Liver (tissue), 9 donors: ENCODE measurements around the gene SEC14L5. TPM values are rescaled to one million over a fixed set of nuclear protein-coding genes. Genes with fewer than 3 reads are reported as not detected.

Source experiments
- DNase-seq: peaks from one replicate; pipeline ENCODE4 v3.0.0-alpha.2; 2017; ENCODE audit warnings: low spot score
- H3K27ac ChIP-seq, 2 donors: one replicate each; pipeline ENCODE4 v1.7.0; 2013; ENCODE audit warnings: inconsistent platforms in 2 of 2, low read length in 2 of 2, control low read depth in 1 of 2, low read depth in 1 of 2, mild to moderate bottlenecking in 1 of 2
- H3K27me3 ChIP-seq, 4 donors: one replicate each; pipeline versions ENCODE4 v1.6.1 to v1.7.0; 2013; ENCODE audit warnings: low read length in 3 of 4, inconsistent platforms in 1 of 4, mild to moderate bottlenecking in 1 of 4, moderate library complexity in 1 of 4; ENCODE audit not compliant: control insufficient read depth in 4 of 4, insufficient read depth in 4 of 4
- H3K36me3 ChIP-seq, 4 donors: one replicate each; pipeline versions ENCODE4 v1.6.1 to v1.7.0; 2013; ENCODE audit warnings: low read length in 3 of 4, mild to moderate bottlenecking in 3 of 4, low read depth in 1 of 4, moderate library complexity in 1 of 4; ENCODE audit not compliant: control insufficient read depth in 4 of 4, insufficient read depth in 3 of 4
- H3K4me1 ChIP-seq, 4 donors: one replicate each; pipeline versions ENCODE4 v1.6.1 to v1.7.0; 2013; ENCODE audit warnings: low read length in 3 of 4, mild to moderate bottlenecking in 3 of 4, moderate library complexity in 1 of 4; ENCODE audit not compliant: control insufficient read depth in 4 of 4, insufficient read depth in 4 of 4
- H3K4me3 ChIP-seq, 3 donors: one replicate each; pipeline versions ENCODE4 v1.6.1 to v1.7.0; 2013; ENCODE audit warnings: low read length in 3 of 3, control low read depth in 1 of 3, low read depth in 1 of 3, mild to moderate bottlenecking in 1 of 3
- H3K9ac ChIP-seq, 2 donors: one replicate each; pipeline ENCODE4 v1.7.0; 2013; ENCODE audit warnings: low read length in 2 of 2, mild to moderate bottlenecking in 2 of 2, moderate library complexity in 2 of 2, control low read depth in 1 of 2, low read depth in 1 of 2
- H3K9me3 ChIP-seq, 4 donors: one replicate each; pipeline versions ENCODE4 v1.6.1 to v1.7.0; 2013; ENCODE audit warnings: low read length in 3 of 4; ENCODE audit not compliant: control insufficient read depth in 4 of 4
- CTCF ChIP-seq: fragments of 150-350 bp; IDR thresholded peaks from 2 replicates; pipeline ENCODE4 v1.5.1; 2017; ENCODE audit warnings: improper control_type of control experiment, low read depth, low read length; ENCODE audit not compliant: missing input control
- EGR1 ChIP-seq, 2 donors: IDR thresholded peaks; 2 replicates each; pipeline ENCODE4 v1.6.1; 2016 to 2018; ENCODE audit warnings: antibody characterized with exemption in 2 of 2, low read depth in 2 of 2
- FOXA1 ChIP-seq: IDR thresholded peaks from 2 replicates; pipeline ENCODE4 v1.6.1; 2016; ENCODE audit warnings: antibody characterized with exemption
- FOXA2 ChIP-seq: IDR thresholded peaks from 2 replicates; pipeline ENCODE4 v1.6.1; 2016; ENCODE audit warnings: antibody characterized with exemption
- GABPA ChIP-seq, 2 donors: IDR thresholded peaks in 1 of 2; conservative IDR thresholded peaks in 1 of 2; 2 replicates each; pipeline ENCODE4 v1.6.1; 2016; ENCODE audit warnings: antibody characterized with exemption in 2 of 2, mild to moderate bottlenecking in 1 of 2, moderate library complexity in 1 of 2
- HNF4A ChIP-seq, 2 donors: conservative IDR thresholded peaks; 2 replicates each; pipeline ENCODE4 v1.6.1; 2016; ENCODE audit warnings: antibody characterized with exemption in 2 of 2, mild to moderate bottlenecking in 2 of 2
- JUND ChIP-seq, 2 donors: IDR thresholded peaks; 2 replicates each; pipeline ENCODE4 v1.6.1; 2016; ENCODE audit warnings: antibody characterized with exemption in 2 of 2
- MAX ChIP-seq: IDR thresholded peaks from 2 replicates; pipeline ENCODE4 v1.6.1; 2016; ENCODE audit warnings: antibody characterized with exemption
- NR2F2 ChIP-seq: IDR thresholded peaks from 2 replicates; pipeline ENCODE4 v1.6.1; 2016; ENCODE audit warnings: antibody characterized with exemption
- RAD21 ChIP-seq, 2 donors: IDR thresholded peaks; 2 replicates each; pipeline ENCODE4 v1.6.1; 2016; ENCODE audit warnings: antibody characterized with exemption in 2 of 2, mild to moderate bottlenecking in 2 of 2
- REST ChIP-seq: IDR thresholded peaks from 2 replicates; pipeline ENCODE4 v1.6.1; 2016; ENCODE audit warnings: antibody characterized with exemption, mild to moderate bottlenecking
- RXRA ChIP-seq, 2 donors: IDR thresholded peaks; 2 replicates each; pipeline ENCODE4 v1.6.1; 2017 to 2018; ENCODE audit warnings: antibody characterized with exemption in 2 of 2, mild to moderate bottlenecking in 1 of 2
- SP1 ChIP-seq: IDR thresholded peaks from 2 replicates; pipeline ENCODE4 v1.6.1; 2018; ENCODE audit warnings: antibody characterized with exemption, mild to moderate bottlenecking
- TAF1 ChIP-seq: conservative IDR thresholded peaks from 2 replicates; pipeline ENCODE4 v1.6.1; 2016; ENCODE audit warnings: antibody characterized with exemption, mild to moderate bottlenecking
- YY1 ChIP-seq: IDR thresholded peaks from 2 replicates; pipeline ENCODE4 v1.6.1; 2016; ENCODE audit warnings: antibody characterized with exemption, mild to moderate bottlenecking
- ZBTB33 ChIP-seq: IDR thresholded peaks from 2 replicates; pipeline ENCODE4 v1.6.1; 2016; ENCODE audit warnings: antibody characterized with exemption
- WGBS: extraction: QIAGEN DNeasy Blood & Tissue Kit; methylation state at CpG from one replicate; pipeline ENCODE4 v1.1.7; 2013; 5-methylcytosine and 5-hydroxymethylcytosine counted together
- polyA plus RNA-seq, 2 donors: library from polyadenylated mRNA; stranded (reverse) in 1 of 2; unstranded in 1 of 2; fragments of 200-250 nt in 1 of 2; fragments of >200 nt in 1 of 2; fragmentation: Nextera tagmentation in 1 of 2; extraction: Ambion mirVana in 1 of 2; gene quantifications; one replicate each; pipeline versions ENCODE4 v1.2.1 to v1.2.3, GENCODE V29; 2013 to 2015
- total RNA-seq, 2 donors: library from RNA; depleted of rRNA; stranded (reverse); fragments of >200 nt; gene quantifications; one replicate each; pipeline ENCODE4 v1.2.3, GENCODE V29; 2014
- donor health status: healthy.
- donor health status: healthy.
- donor health status: healthy.
- donor health status: healthy.
- donor health status: healthy.

Gene SEC14L5
- total and polyA plus RNA-seq, 4 donors, result 0.03 to 0.65 (median 0.12) TPM

- Histone ChIP-seq H3K9ac (no peak overlapping the region), H3K9me3 (no peaks in the 10 kb centered on the region), H3K36me3 (no peaks in the 10 kb centered on the region), H3K27me3 (no peaks in the 10 kb centered on the region), H3K27ac (no peak overlapping the region), H3K4me3 (no peak overlapping the region), H3K4me1 (peaks cover 0 to 4% (median under 1%) of the 10 kb centered on the region in 4 donors)
- whole genome bisulfite sequencing, result 81% methylated on average over 6 of the region's 6 CpGs
- DNase-seq, result no peak
- TF ChIP-seq SP1 (no peak), HNF4A (conservative IDR thresholded peaks at IDR 0.05) (no peak), MAX (no peak), FOXA2 (no peak), JUND (IDR thresholded peaks at IDR 0.05) (no peak), RAD21 (IDR thresholded peaks at IDR 0.05) (no peak), TAF1 (no peak), REST (no peak), NR2F2 (no peak), YY1 (no peak), RXRA (IDR thresholded peaks at IDR 0.05) (no peak), GABPA (IDR thresholded peaks at IDR 0.05 in 1 of 2, conservative IDR thresholded peaks at IDR 0.05 in 1 of 2) (no peak), ZBTB33 (no peak), FOXA1 (no peak), CTCF (no peak), EGR1 (IDR thresholded peaks at IDR 0.05; ENCODE audit: low read depth in 2 of 2) (no peak)
These were observed 108.4 kb downstream of the SEC14L5 start for GRCh38 chr16:5066511-5066910.

Other genes with a start within 250 kb of the SEC14L5 start
- gene ANKS3, start 224.1 kb upstream of the SEC14L5 start, total RNA-seq, result 10 to 100 TPM in 1 of 2 donors, 1 to 10 TPM in 1; 4.1 to 14.0 TPM
- gene ANKS3, start 224.1 kb upstream of the SEC14L5 start, polyA plus RNA-seq, result 1 to 10 TPM; 4.0 to 5.3 TPM
- gene DNAAF8, start 223.8 kb upstream of the SEC14L5 start, total RNA-seq, result under 1 TPM; 0.42 to 0.70 TPM
- under 1 TPM; 0.33 to 0.75 TPM for gene DNAAF8, start 223.8 kb upstream of the SEC14L5 start, polyA plus RNA-seq
- 1 to 10 TPM; 5.9 to 7.4 TPM for gene ZNF500, start 191.2 kb upstream of the SEC14L5 start, total RNA-seq
- 1 to 10 TPM; 3.0 to 4.0 TPM for gene ZNF500, start 191.2 kb upstream of the SEC14L5 start, polyA plus RNA-seq
- gene SEPTIN12, start 170.0 kb upstream of the SEC14L5 start, total RNA-seq, result not detected
- not detected for gene SEPTIN12, start 170.0 kb upstream of the SEC14L5 start, polyA plus RNA-seq
- 1 to 10 TPM in 1 of 2 donors, not detected in 1; 1.2 TPM for gene SMIM22, start 163.0 kb upstream of the SEC14L5 start, total RNA-seq
- gene SMIM22, start 163.0 kb upstream of the SEC14L5 start, polyA plus RNA-seq, result under 1 TPM; 0.49 to 0.72 TPM
- gene ROGDI, start 155.7 kb upstream of the SEC14L5 start, total RNA-seq, result 10 to 100 TPM; 14.0 to 28.1 TPM
- 10 to 100 TPM; 16.1 to 18.6 TPM for gene ROGDI, start 155.7 kb upstream of the SEC14L5 start, polyA plus RNA-seq
- 10 to 100 TPM; 43.7 to 50.2 TPM for gene GLYR1, start 111.0 kb upstream of the SEC14L5 start, total RNA-seq
- gene GLYR1, start 111.0 kb upstream of the SEC14L5 start, polyA plus RNA-seq, result 10 to 100 TPM; 18.1 to 37.4 TPM
- 10 to 100 TPM; 19.1 to 19.7 TPM for gene UBN1, start 110.8 kb upstream of the SEC14L5 start, total RNA-seq
- gene UBN1, start 110.8 kb upstream of the SEC14L5 start, polyA plus RNA-seq, result 1 to 10 TPM; 7.3 to 9.3 TPM
- 10 to 100 TPM in 1 of 2 donors, 1 to 10 TPM in 1; 2.1 to 26.0 TPM for gene PPL, start 21.2 kb upstream of the SEC14L5 start, total RNA-seq
- gene PPL, start 21.2 kb upstream of the SEC14L5 start, polyA plus RNA-seq, result 1 to 10 TPM; 5.4 to 6.8 TPM
- 10 to 100 TPM; 11.7 to 13.4 TPM for gene NAGPA, start 75.6 kb downstream of the SEC14L5 start, total RNA-seq
- 1 to 10 TPM; 5.4 to 9.8 TPM for gene NAGPA, start 75.6 kb downstream of the SEC14L5 start, polyA plus RNA-seq
- under 1 TPM in 1 of 2 donors, not detected in 1; 0.25 TPM for gene C16orf89, start 107.6 kb downstream of the SEC14L5 start, total RNA-seq
- gene C16orf89, start 107.6 kb downstream of the SEC14L5 start, polyA plus RNA-seq, result under 1 TPM in 1 of 2 donors, not detected in 1; 0.61 TPM
- 10 to 100 TPM; 18.9 to 25.4 TPM for gene ALG1, start 113.5 kb downstream of the SEC14L5 start, total RNA-seq
- 10 to 100 TPM; 20.5 to 20.8 TPM for gene ALG1, start 113.5 kb downstream of the SEC14L5 start, polyA plus RNA-seq
- gene EEF2KMT, start 139.5 kb downstream of the SEC14L5 start, total RNA-seq, result 1 to 10 TPM; 4.2 to 6.0 TPM
- 10 to 100 TPM in 1 of 2 donors, 1 to 10 TPM in 1; 8.6 to 11.4 TPM for gene EEF2KMT, start 139.5 kb downstream of the SEC14L5 start, polyA plus RNA-seq